Ishikawa (cell line): ENCODE results near the gene SGCE.

Experiments
- CEBPB ChIP-seq: IDR thresholded peaks from 2 replicates; pipeline ENCODE4 v1.6.1; 2012
- CREB1 ChIP-seq: IDR thresholded peaks from 2 replicates; pipeline ENCODE4 v1.6.1; 2012; ENCODE audit warnings: low read depth
- EGR1 ChIP-seq: IDR thresholded peaks from 2 replicates; pipeline ENCODE4 v1.6.1; 2012
- EP300 ChIP-seq: IDR thresholded peaks from 2 replicates; pipeline ENCODE4 v1.6.1; 2012; ENCODE audit warnings: borderline replicate concordance
- FOXM1 ChIP-seq: IDR thresholded peaks from 2 replicates; pipeline ENCODE4 v1.6.1; 2012; ENCODE audit warnings: low read depth, borderline replicate concordance
- MAX ChIP-seq: IDR thresholded peaks from 2 replicates; pipeline ENCODE4 v1.6.1; 2012
- NFIC ChIP-seq: IDR thresholded peaks from 2 replicates; pipeline ENCODE4 v1.6.1; 2012
- REST ChIP-seq: IDR thresholded peaks from 2 replicates; pipeline ENCODE4 v1.6.1; 2012; ENCODE audit warnings: low read depth, mild to moderate bottlenecking
- TAF1 ChIP-seq: IDR thresholded peaks from 2 replicates; pipeline ENCODE4 v1.6.1; 2012; ENCODE audit warnings: low read depth, mild to moderate bottlenecking
- TCF12 ChIP-seq: IDR thresholded peaks from 2 replicates; pipeline ENCODE4 v1.6.1; 2012; ENCODE audit warnings: low read depth
- TEAD4 ChIP-seq: IDR thresholded peaks from 2 replicates; pipeline ENCODE4 v1.6.1; 2012
- USF1 ChIP-seq: IDR thresholded peaks from 2 replicates; pipeline ENCODE4 v1.6.1; 2012
- YY1 ChIP-seq: IDR thresholded peaks from 2 replicates; pipeline ENCODE4 v1.6.1; 2012; ENCODE audit warnings: low read depth
- ZBTB7A ChIP-seq: IDR thresholded peaks from 2 replicates; pipeline ENCODE4 v1.6.1; 2012; ENCODE audit warnings: low read depth

SGCE gene

GRCh38 chr7:94642838-94643653, 12.9 kb downstream of the SGCE start:
- TF ChIP-seq MAX = no peak
- no peak for TF ChIP-seq NFIC
- no peak for TF ChIP-seq EP300
- TF ChIP-seq TEAD4 = no peak
- TF ChIP-seq CEBPB = no peak
- TF ChIP-seq USF1 = no peak
- no peak for TF ChIP-seq TAF1

- TF ChIP-seq NFIC (no peak), ZBTB7A (no peak), CEBPB (no peak), USF1 (no peak), EP300 (no peak), TEAD4 (no peak), MAX (no peak), TAF1 (no peak), REST (no peak), FOXM1 (no peak), YY1 (no peak), CREB1 (no peak), TCF12 (no peak)
Observed at GRCh38 chr7:94639384-94639783, 16.5 kb downstream of the SGCE start.

GRCh38 chr7:94635687-94636086, 20.2 kb downstream of the SGCE start:
- TF ChIP-seq TEAD4 = no peak
- no peak for TF ChIP-seq ZBTB7A
- TF ChIP-seq MAX = no peak
- TF ChIP-seq REST = no peak
- no peak for TF ChIP-seq FOXM1
- TF ChIP-seq TCF12 = no peak
- TF ChIP-seq USF1 = no peak
- no peak for TF ChIP-seq CREB1
- no peak for TF ChIP-seq TAF1

- TF ChIP-seq TAF1 = no peak
- TF ChIP-seq ZBTB7A = no peak
- TF ChIP-seq NFIC = no peak
- no peak for TF ChIP-seq FOXM1
- no peak for TF ChIP-seq REST
- TF ChIP-seq CEBPB = no peak
- no peak for TF ChIP-seq MAX
- no peak for TF ChIP-seq EGR1
- TF ChIP-seq TCF12 = no peak
Observed at GRCh38 chr7:94634502-94634901, 21.4 kb downstream of the SGCE start.
